ENCODE results near the gene KNDC1.

The KNDC1 gene

GRCh38 chr10:133254421-133255120, 94.6 kb downstream of the KNDC1 start:
- no peak for TF ChIP-seq CTCF (IDR thresholded peaks at IDR 0.05; ENCODE audit: low read depth, low read length)
- no peak for TF ChIP-seq EZH2phosphoT487 (IDR thresholded peaks at IDR 0.05; ENCODE audit: low read depth)
- peaks cover 27% of the 10 kb centered on the region for H3K4me1 ChIP-seq (ENCODE audit: low read length)
- peaks cover 5% of the 10 kb centered on the region; the same call in 1 of the 2 replicates for H3K27me3 ChIP-seq (ENCODE audit: low read depth, low read length)
- no peak overlapping the region for H2AFZ ChIP-seq (ENCODE audit: low read depth, low read length)
- H3K9me3 ChIP-seq (ENCODE audit: insufficient read depth, low read length) = no peaks in the 10 kb centered on the region
- no peak overlapping the region for H3K9ac ChIP-seq (ENCODE audit: low read length)
- H3K27ac ChIP-seq (ENCODE audit: low read length) = no peak overlapping the region
- H3K4me3 ChIP-seq (ENCODE audit: low read length) = no peak overlapping the region
- no peaks in the 10 kb centered on the region for H4K20me1 ChIP-seq (ENCODE audit: insufficient read depth, low read length)
- no peaks in the 10 kb centered on the region for H3K36me3 ChIP-seq (replicated peaks; ENCODE audit: low read depth, low read length)
- H3K79me2 ChIP-seq (ENCODE audit: low read length) = no peaks in the 10 kb centered on the region
- H3K4me2 ChIP-seq (ENCODE audit: low read length) = no peak overlapping the region

- H3K79me2 ChIP-seq (ENCODE audit: low read length) = no peaks in the 10 kb centered on the region
- H3K4me1 ChIP-seq (ENCODE audit: low read length) = peaks cover 28% of the 10 kb centered on the region
- no peaks in the 10 kb centered on the region for H3K36me3 ChIP-seq (replicated peaks; ENCODE audit: low read depth, low read length)
- H3K9me3 ChIP-seq (ENCODE audit: insufficient read depth, low read length) = no peaks in the 10 kb centered on the region
- no peaks in the 10 kb centered on the region for H4K20me1 ChIP-seq (ENCODE audit: insufficient read depth, low read length)
- H3K9ac ChIP-seq (ENCODE audit: low read length) = no peak overlapping the region
- no peak overlapping the region for H3K4me3 ChIP-seq (ENCODE audit: low read length)
- peaks cover under 1% of the 10 kb centered on the region; the same call in 1 of the 2 replicates for H3K27me3 ChIP-seq (ENCODE audit: low read depth, low read length)
- H2AFZ ChIP-seq (ENCODE audit: low read depth, low read length) = no peak overlapping the region
- no peak overlapping the region for H3K4me2 ChIP-seq (ENCODE audit: low read length)
- TF ChIP-seq CTCF (IDR thresholded peaks at IDR 0.05; ENCODE audit: low read depth, low read length) (no peak), EZH2phosphoT487 (IDR thresholded peaks at IDR 0.05; ENCODE audit: low read depth) (no peak)
- H3K27ac ChIP-seq (ENCODE audit: low read length) = no peak overlapping the region
Observed at GRCh38 chr10:133255323-133255722, 95.3 kb downstream of the KNDC1 start.

GRCh38 chr10:133257489-133258065, 97.6 kb downstream of the KNDC1 start:
- Histone ChIP-seq H3K79me2 (ENCODE audit: low read length) (no peaks in the 10 kb centered on the region), H2AFZ (ENCODE audit: low read depth, low read length) (peak overlapping the region; percentile 92), H4K20me1 (ENCODE audit: insufficient read depth, low read length) (peaks cover 3% of the 10 kb centered on the region; the same call in 1 of the 2 replicates), H3K4me3 (ENCODE audit: low read length) (peak overlapping the region; percentile 74), H3K4me1 (ENCODE audit: low read length) (peaks cover 35% of the 10 kb centered on the region), H3K36me3 (replicated peaks; ENCODE audit: low read depth, low read length) (no peaks in the 10 kb centered on the region), H3K9me3 (ENCODE audit: insufficient read depth, low read length) (no peaks in the 10 kb centered on the region), H3K9ac (ENCODE audit: low read length) (peak overlapping the region; percentile 52), H3K27me3 (ENCODE audit: low read depth, low read length) (no peaks in the 10 kb centered on the region), H3K27ac (ENCODE audit: low read length) (peak overlapping the region; percentile 35), H3K4me2 (ENCODE audit: low read length) (peak overlapping the region; percentile 81)
- TF ChIP-seq EZH2phosphoT487 (IDR thresholded peaks at IDR 0.05; ENCODE audit: low read depth) = no peak
- peak; percentile 42 for TF ChIP-seq CTCF (IDR thresholded peaks at IDR 0.05; ENCODE audit: low read depth, low read length)

- H4K20me1 ChIP-seq (ENCODE audit: insufficient read depth, low read length) = peaks cover 6% of the 10 kb centered on the region
- H3K4me2 ChIP-seq (ENCODE audit: low read length) = peak overlapping the region; percentile 81
- H3K4me3 ChIP-seq (ENCODE audit: low read length) = peak overlapping the region; percentile 74
- peaks cover 35% of the 10 kb centered on the region for H3K4me1 ChIP-seq (ENCODE audit: low read length)
- H2AFZ ChIP-seq (ENCODE audit: low read depth, low read length) = peak overlapping the region; percentile 92; the same call in 1 of the 2 replicates
- H3K27ac ChIP-seq (ENCODE audit: low read length) = peak overlapping the region; percentile 35
- H3K9ac ChIP-seq (ENCODE audit: low read length) = peak overlapping the region; percentile 52
- H3K9me3 ChIP-seq (ENCODE audit: insufficient read depth, low read length) = no peaks in the 10 kb centered on the region
- no peaks in the 10 kb centered on the region for H3K36me3 ChIP-seq (replicated peaks; ENCODE audit: low read depth, low read length)
- H3K79me2 ChIP-seq (ENCODE audit: low read length) = no peaks in the 10 kb centered on the region
- no peak for TF ChIP-seq CTCF (IDR thresholded peaks at IDR 0.05; ENCODE audit: low read depth, low read length)
- H3K27me3 ChIP-seq (ENCODE audit: low read depth, low read length) = no peaks in the 10 kb centered on the region
Observed at GRCh38 chr10:133258066-133258817, 98.2 kb downstream of the KNDC1 start.
